ENCODE measurements around the gene OSBPL9. TPM values are rescaled to one million over a fixed set of nuclear protein-coding genes. Genes with fewer than 3 reads are reported as not detected.

The OSBPL9 gene
- total RNA-seq, 4 donors from 2014 or later: 47.6 to 88.4 (median 56.8) TPM

DNA sequence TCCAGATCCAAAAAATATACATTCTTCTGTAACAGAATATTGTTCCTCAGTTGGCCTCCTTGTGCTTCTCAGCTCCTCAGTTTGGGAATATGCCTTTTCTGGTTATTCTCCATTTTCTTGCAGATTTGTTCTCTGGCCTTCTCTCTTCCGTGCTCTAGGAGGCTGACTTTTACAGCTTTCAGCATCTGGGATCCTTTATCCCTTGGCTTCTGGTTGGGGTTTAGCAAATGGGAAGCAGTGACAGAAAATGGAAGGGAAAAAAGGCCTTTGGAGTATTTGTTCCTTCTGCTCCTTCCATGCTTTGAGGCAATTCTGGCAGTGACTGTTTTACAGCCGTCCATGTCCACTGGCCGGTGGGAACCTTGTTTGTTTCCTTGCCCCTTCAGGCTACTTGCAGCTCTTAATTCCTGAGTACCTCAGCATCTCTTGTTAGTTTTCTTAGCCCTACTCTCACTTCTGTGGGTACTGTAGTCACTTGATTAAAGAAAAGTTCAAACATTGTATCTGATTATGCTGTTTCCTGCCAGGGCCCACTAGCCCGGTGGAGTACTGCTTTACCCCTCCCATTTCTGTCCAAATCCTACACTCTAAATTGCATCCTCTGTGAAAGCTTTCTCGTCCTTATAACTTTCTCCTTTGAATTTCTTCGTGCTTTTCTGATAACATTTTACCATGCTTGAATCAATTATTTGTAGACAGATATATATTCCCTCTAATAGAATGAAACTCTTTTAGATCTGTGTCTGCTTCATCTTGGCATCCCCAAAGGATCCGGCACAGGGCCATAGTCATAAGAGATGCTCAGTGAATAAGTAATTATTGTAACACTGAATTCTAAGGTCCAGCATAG lies 118.2 kb downstream of the OSBPL9 start:
- no peak for TF ChIP-seq CTCF (IDR thresholded peaks at IDR 0.05)
- no peak for ATAC-seq (ENCODE audit: low FRiP score)
- DNase-seq (ENCODE audit: low spot score): no peak

- no peak for ATAC-seq (ENCODE audit: low FRiP score)
- DNase-seq (ENCODE audit: low spot score): no peak
- TF ChIP-seq CTCF (IDR thresholded peaks at IDR 0.05): no peak
These were observed 118.9 kb downstream of the OSBPL9 start for GRCh38 chr1:51735746-51736254.

GRCh38 chr1:51736702-51737101 lies 119.8 kb downstream of the OSBPL9 start:
- DNase-seq (ENCODE audit: low spot score) (no peak), ATAC-seq (ENCODE audit: low FRiP score) (no peak)

DNA sequence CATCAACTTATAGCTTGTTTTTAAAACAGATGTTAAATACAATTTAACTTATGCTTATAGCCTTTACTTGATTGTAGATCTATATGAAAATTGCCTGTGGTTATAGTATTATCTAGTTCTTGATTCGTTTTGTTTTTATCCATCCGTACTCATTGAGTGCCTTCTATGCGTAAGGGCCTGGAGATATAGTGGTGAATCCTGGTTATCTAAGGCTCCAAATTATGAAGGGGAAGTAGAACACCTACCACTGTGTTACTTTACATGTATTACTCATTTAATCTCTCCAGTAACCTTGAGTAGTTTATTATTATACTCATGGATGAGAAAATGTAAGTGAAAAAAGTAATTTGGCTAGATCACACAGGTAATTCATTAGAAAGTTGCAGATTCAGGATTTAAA lies 121.8 kb downstream of the OSBPL9 start:
- DNase-seq (ENCODE audit: low spot score) (no peak), ATAC-seq (ENCODE audit: low FRiP score) (no peak)
- TF ChIP-seq CTCF (IDR thresholded peaks at IDR 0.05): no peak

More at GRCh38 chr1:51736702-51737101, 119.8 kb downstream of the OSBPL9 start:
- TF ChIP-seq CTCF (IDR thresholded peaks at IDR 0.05): no peak

DNA sequence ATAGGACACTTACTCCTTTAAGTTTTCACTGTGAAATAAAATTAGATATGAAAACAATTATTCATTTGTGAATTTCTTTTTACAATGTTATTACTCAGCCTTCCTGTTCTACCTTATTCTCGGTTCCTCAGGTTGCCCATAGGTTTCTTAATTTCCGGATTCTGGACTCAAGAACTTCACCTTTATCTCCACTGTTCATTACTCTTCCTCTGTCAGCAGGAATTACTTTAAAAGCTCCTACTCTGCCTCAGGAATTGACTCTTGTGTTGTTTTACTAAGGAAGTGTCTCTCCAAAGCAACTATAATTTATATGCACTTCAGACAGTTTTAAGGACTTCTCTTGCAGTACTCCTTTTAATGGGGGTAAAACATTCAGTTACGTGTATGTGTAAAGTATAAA lies 123.8 kb downstream of the OSBPL9 start:
- no peak for TF ChIP-seq CTCF (IDR thresholded peaks at IDR 0.05)
- DNase-seq (ENCODE audit: low spot score) (no peak), ATAC-seq (ENCODE audit: low FRiP score) (no peak)

DNA sequence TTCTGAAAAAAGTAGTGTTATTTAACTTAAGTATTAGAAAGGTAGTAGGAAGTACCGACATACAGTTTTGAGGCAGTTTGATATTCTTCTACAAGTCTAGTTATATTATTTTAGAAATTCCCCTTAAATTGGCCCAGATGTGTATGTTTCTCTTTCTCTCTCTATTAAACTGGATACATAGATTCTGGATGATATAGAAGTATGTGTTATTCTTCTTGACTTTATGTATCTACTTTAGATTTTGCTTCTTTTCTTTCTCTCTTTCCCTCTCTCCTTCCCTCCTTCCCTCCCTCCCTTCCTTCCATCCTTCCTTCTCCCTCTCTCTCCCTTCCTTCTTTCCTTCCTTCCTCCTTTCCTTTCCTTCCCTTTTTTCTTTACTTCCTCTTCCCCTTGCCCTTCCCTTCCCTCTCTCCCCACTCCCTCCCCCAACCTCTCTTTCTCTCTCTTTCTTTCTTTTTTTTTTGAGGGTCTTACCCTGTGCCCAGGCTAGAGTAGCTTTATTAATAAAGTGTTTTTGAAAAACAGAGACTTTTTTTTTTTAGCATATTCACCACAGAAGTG lies 124.3 kb downstream of the OSBPL9 start:
- no peak for TF ChIP-seq CTCF (IDR thresholded peaks at IDR 0.05)
- DNase-seq (ENCODE audit: low spot score) (no peak), ATAC-seq (ENCODE audit: low FRiP score) (no peak)
